ENCODE measurements around the gene MEF2C.

- no peak for TF ChIP-seq EZH2 (IDR thresholded peaks at IDR 0.05)
- no peak for TF ChIP-seq FOXP2 (optimal IDR thresholded peaks at IDR 0.05; ENCODE audit: control extremely low read depth, extremely low read length, insufficient read depth)
Measured at GRCh38 chr5:88923623-88924329, 40.8 kb upstream of the MEF2C start.
